Measurements from ENCODE around the gene THADA.

Gene THADA

GRCh38 chr2:43312755-43313641 is 282.8 kb downstream of the THADA start:
- Histone ChIP-seq H3K36me3 (ENCODE audit: insufficient read depth, low read length) (no peaks in the 10 kb centered on the region), H3K4me1 (ENCODE audit: insufficient read depth, low read length, severe bottlenecking) (no peaks in the 10 kb centered on the region), H3K9me3 (ENCODE audit: low read length) (no peaks in the 10 kb centered on the region), H3K4me3 (ENCODE audit: low read depth, low read length, poor library complexity, severe bottlenecking) (no peak overlapping the region), H3F3A (ENCODE audit: insufficient read depth, low read length) (no peaks in the 10 kb centered on the region), H3K9me2 (ENCODE audit: low read depth, low read length) (no peaks in the 10 kb centered on the region), H3K27me3 (ENCODE audit: insufficient read depth, low read length) (no peaks in the 10 kb centered on the region), H2AFZ (ENCODE audit: low read length) (no peak overlapping the region), H3K79me2 (ENCODE audit: insufficient read depth, low read length) (no peaks in the 10 kb centered on the region), H3K9ac (ENCODE audit: low read length) (no peak overlapping the region), H3K4me2 (ENCODE audit: low read length) (no peak overlapping the region), H3K27ac (ENCODE audit: low read depth, low read length, poor library complexity, severe bottlenecking) (no peak overlapping the region), H4K20me1 (ENCODE audit: insufficient read depth, low read length) (no peaks in the 10 kb centered on the region)
- TF ChIP-seq CTCF (IDR thresholded peaks at IDR 0.05; ENCODE audit: low read length) (no peak), EZH2 (IDR thresholded peaks at IDR 0.05; ENCODE audit: borderline replicate concordance, low read length) (no peak)

GRCh38 chr2:43311276-43311675 is 284.6 kb downstream of the THADA start:
- no peaks in the 10 kb centered on the region for H3F3A ChIP-seq (ENCODE audit: insufficient read depth, low read length)
- no peak overlapping the region for H3K27ac ChIP-seq (ENCODE audit: low read depth, low read length, poor library complexity, severe bottlenecking)
- no peaks in the 10 kb centered on the region for H3K9me2 ChIP-seq (ENCODE audit: low read depth, low read length)
- no peaks in the 10 kb centered on the region for H3K9me3 ChIP-seq (ENCODE audit: low read length)
- H4K20me1 ChIP-seq (ENCODE audit: insufficient read depth, low read length) = no peaks in the 10 kb centered on the region
- H3K4me3 ChIP-seq (ENCODE audit: low read depth, low read length, poor library complexity, severe bottlenecking) = no peak overlapping the region
- TF ChIP-seq EZH2 (IDR thresholded peaks at IDR 0.05; ENCODE audit: borderline replicate concordance, low read length) = no peak
- no peaks in the 10 kb centered on the region for H3K36me3 ChIP-seq (ENCODE audit: insufficient read depth, low read length)
- H2AFZ ChIP-seq (ENCODE audit: low read length) = no peak overlapping the region
- no peak overlapping the region for H3K9ac ChIP-seq (ENCODE audit: low read length)
- no peaks in the 10 kb centered on the region for H3K4me1 ChIP-seq (ENCODE audit: insufficient read depth, low read length, severe bottlenecking)
- H3K27me3 ChIP-seq (ENCODE audit: insufficient read depth, low read length) = no peaks in the 10 kb centered on the region
- no peak overlapping the region for H3K4me2 ChIP-seq (ENCODE audit: low read length)
- no peaks in the 10 kb centered on the region for H3K79me2 ChIP-seq (ENCODE audit: insufficient read depth, low read length)

GRCh38 chr2:43309935-43310334 is 285.9 kb downstream of the THADA start:
- no peak for TF ChIP-seq CTCF (IDR thresholded peaks at IDR 0.05; ENCODE audit: low read length)
- no peak for TF ChIP-seq EZH2 (IDR thresholded peaks at IDR 0.05; ENCODE audit: borderline replicate concordance, low read length)
- Histone ChIP-seq H3K79me2 (ENCODE audit: insufficient read depth, low read length) (no peaks in the 10 kb centered on the region), H3K9ac (ENCODE audit: low read length) (no peak overlapping the region), H3K27ac (ENCODE audit: low read depth, low read length, poor library complexity, severe bottlenecking) (no peak overlapping the region), H2AFZ (ENCODE audit: low read length) (no peak overlapping the region), H3K36me3 (ENCODE audit: insufficient read depth, low read length) (no peaks in the 10 kb centered on the region), H3K4me2 (ENCODE audit: low read length) (no peak overlapping the region), H3K27me3 (ENCODE audit: insufficient read depth, low read length) (no peaks in the 10 kb centered on the region), H3K4me1 (ENCODE audit: insufficient read depth, low read length, severe bottlenecking) (no peaks in the 10 kb centered on the region), H3K4me3 (ENCODE audit: low read depth, low read length, poor library complexity, severe bottlenecking) (no peak overlapping the region), H3F3A (ENCODE audit: insufficient read depth, low read length) (no peaks in the 10 kb centered on the region), H3K9me2 (ENCODE audit: low read depth, low read length) (no peaks in the 10 kb centered on the region), H3K9me3 (ENCODE audit: low read length) (no peaks in the 10 kb centered on the region), H4K20me1 (ENCODE audit: insufficient read depth, low read length) (no peaks in the 10 kb centered on the region)

GRCh38 chr2:43307973-43308372 is 287.9 kb downstream of the THADA start:
- Histone ChIP-seq H3K9me2 (ENCODE audit: low read depth, low read length) (no peaks in the 10 kb centered on the region), H3K27me3 (ENCODE audit: insufficient read depth, low read length) (no peaks in the 10 kb centered on the region)

More at GRCh38 chr2:43307973-43308372, 287.9 kb downstream of the THADA start:
- Histone ChIP-seq H3K36me3 (ENCODE audit: insufficient read depth, low read length) (no peaks in the 10 kb centered on the region), H3K9ac (ENCODE audit: low read length) (no peak overlapping the region), H3K4me3 (ENCODE audit: low read depth, low read length, poor library complexity, severe bottlenecking) (no peak overlapping the region), H3K4me2 (ENCODE audit: low read length) (no peak overlapping the region), H3K27ac (ENCODE audit: low read depth, low read length, poor library complexity, severe bottlenecking) (no peak overlapping the region), H3K4me1 (ENCODE audit: insufficient read depth, low read length, severe bottlenecking) (no peaks in the 10 kb centered on the region), H3K9me3 (ENCODE audit: low read length) (no peaks in the 10 kb centered on the region), H2AFZ (ENCODE audit: low read length) (no peak overlapping the region), H3K79me2 (ENCODE audit: insufficient read depth, low read length) (no peaks in the 10 kb centered on the region), H4K20me1 (ENCODE audit: insufficient read depth, low read length) (no peaks in the 10 kb centered on the region), H3F3A (ENCODE audit: insufficient read depth, low read length) (no peaks in the 10 kb centered on the region)
- TF ChIP-seq CTCF (IDR thresholded peaks at IDR 0.05; ENCODE audit: low read length) = no peak
- TF ChIP-seq EZH2 (IDR thresholded peaks at IDR 0.05; ENCODE audit: borderline replicate concordance, low read length) = no peak
